Panc1 (cell line): ENCODE results near the gene NTNG1.

Experiments used
- CTCF ChIP-seq: fragments of 450-650 bp; IDR thresholded peaks from 2 replicates; pipeline ENCODE4 v1.5.1; 2017; ENCODE audit warnings: mild to moderate bottlenecking
- POLR2AphosphoS5 ChIP-seq: IDR thresholded peaks from 2 replicates; pipeline ENCODE4 v1.6.1; 2012; ENCODE audit warnings: mild to moderate bottlenecking, low read depth, low read length, moderate library complexity
- TF ChIP-seq, protein P1 (sequence below), 2 experiments: IDR thresholded peaks; 2 replicates each; pipeline ENCODE4 v1.6.1; 2011 to 2012; ENCODE audit warnings: low read depth in 2 of 2, control low read depth in 1 of 2, low read length in 1 of 2, mild to moderate bottlenecking in 1 of 2, moderate library complexity in 1 of 2; ENCODE audit not compliant: insufficient read depth in 1 of 2

DNA sequence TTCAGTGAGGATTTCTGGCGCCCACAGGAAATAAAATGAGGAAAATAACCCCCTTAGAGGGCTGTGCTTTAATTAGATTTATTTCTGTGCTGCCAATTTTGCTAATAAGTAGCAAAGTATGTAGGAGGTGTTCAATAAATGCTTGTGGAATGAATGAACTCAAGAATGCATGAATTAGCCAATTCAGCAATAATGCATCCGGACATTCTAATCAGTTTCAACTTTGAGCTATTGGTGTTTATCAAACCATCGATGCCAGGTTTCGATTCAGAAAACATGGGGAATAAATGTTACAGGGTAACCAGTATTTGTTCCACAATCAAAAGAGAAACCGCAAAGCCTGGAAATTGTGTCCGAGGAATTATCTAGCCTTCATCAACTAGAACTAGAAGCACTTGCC is 353.2 kb downstream of the NTNG1 start:
- TF ChIP-seq CTCF (no peak), POLR2AphosphoS5 (no peak)
- TF ChIP-seq, protein P1, sequence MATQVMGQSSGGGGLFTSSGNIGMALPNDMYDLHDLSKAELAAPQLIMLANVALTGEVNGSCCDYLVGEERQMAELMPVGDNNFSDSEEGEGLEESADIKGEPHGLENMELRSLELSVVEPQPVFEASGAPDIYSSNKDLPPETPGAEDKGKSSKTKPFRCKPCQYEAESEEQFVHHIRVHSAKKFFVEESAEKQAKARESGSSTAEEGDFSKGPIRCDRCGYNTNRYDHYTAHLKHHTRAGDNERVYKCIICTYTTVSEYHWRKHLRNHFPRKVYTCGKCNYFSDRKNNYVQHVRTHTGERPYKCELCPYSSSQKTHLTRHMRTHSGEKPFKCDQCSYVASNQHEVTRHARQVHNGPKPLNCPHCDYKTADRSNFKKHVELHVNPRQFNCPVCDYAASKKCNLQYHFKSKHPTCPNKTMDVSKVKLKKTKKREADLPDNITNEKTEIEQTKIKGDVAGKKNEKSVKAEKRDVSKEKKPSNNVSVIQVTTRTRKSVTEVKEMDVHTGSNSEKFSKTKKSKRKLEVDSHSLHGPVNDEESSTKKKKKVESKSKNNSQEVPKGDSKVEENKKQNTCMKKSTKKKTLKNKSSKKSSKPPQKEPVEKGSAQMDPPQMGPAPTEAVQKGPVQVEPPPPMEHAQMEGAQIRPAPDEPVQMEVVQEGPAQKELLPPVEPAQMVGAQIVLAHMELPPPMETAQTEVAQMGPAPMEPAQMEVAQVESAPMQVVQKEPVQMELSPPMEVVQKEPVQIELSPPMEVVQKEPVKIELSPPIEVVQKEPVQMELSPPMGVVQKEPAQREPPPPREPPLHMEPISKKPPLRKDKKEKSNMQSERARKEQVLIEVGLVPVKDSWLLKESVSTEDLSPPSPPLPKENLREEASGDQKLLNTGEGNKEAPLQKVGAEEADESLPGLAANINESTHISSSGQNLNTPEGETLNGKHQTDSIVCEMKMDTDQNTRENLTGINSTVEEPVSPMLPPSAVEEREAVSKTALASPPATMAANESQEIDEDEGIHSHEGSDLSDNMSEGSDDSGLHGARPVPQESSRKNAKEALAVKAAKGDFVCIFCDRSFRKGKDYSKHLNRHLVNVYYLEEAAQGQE (IDR thresholded peaks at IDR 0.05; ENCODE audit: insufficient read depth in 1 of 2, low read depth in 2 of 2, low read length in 1 of 2): no peak
